GM19452 (cell line): Measurements from ENCODE around the gene DNER.
"Not testable (repeated sequence)": the region's sequence is repeated elsewhere in the genome, so short reads cannot be mapped to it uniquely, and the experiment has no call there.

Source experiments
- ATAC-seq: cut with Tn5 transposase; IDR thresholded peaks from one replicate; pipeline ENCODE4 v1.9.1; 2021; ENCODE audit not compliant: unreplicated experiment

The DNER gene

DNA sequence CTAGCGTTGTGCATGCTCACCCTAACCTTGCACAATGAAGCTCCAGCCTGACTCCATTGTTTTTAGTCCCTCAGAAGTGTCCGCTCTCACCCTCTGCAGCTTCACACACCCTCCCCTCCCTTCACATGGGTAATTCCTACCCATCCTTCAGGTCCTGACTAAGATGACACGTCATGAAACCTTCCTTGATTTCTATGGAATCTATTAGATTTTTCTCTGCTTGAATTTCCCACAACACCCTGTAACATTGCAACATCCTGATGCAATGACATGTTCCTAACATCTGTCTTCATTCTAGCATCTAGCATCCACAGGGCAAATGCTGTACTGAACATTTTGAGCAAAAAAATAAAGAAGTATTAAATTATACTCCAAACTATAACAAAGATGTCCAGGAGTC, 366.2 kb downstream of the DNER start:
- ATAC-seq = no peak

GRCh38 chr2:229346816-229347540, 367.4 kb downstream of the DNER start:
- no peak for ATAC-seq

DNA sequence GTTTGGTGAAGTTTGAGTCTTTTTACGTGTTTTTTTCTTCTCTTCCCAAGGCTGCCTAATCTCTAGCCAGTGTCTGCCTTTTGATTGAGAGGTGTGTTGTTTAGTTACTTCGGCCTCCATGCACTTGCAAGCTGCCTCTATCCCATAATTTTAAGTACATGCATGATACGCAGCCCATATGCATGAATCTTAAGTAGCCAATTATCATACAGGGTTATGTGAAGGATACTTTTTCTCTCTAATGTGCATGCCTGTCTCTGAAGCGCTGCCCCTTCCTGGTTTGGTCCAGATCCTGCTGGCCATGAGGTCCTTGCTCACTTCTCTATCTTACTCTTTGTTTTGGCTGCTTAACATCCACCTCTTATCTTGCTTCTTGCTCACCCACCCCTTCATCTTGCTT, 369.4 kb downstream of the DNER start:
- ATAC-seq = no peak

DNA sequence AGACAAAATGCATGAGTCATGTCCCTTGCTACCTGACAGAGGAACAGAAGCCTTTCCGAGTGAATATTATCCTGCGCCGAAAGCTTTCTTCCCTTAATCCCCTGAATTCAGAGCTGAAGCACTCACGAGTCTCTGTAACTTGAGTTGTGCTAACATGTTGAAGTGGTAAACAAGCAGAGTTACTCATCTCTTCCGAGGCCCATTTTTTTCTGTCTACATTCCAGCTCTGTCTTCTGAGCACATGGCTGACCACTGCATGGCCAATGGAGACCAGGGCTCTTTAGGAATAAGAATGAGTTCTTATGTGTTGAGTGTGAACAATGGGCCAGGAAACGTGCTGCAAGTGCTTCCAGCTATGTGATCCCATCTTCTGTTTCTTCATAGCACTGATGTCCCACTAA, 370.2 kb downstream of the DNER start:
- no peak for ATAC-seq

GRCh38 chr2:229343661-229344060, 370.7 kb downstream of the DNER start:
- no peak for ATAC-seq

DNA sequence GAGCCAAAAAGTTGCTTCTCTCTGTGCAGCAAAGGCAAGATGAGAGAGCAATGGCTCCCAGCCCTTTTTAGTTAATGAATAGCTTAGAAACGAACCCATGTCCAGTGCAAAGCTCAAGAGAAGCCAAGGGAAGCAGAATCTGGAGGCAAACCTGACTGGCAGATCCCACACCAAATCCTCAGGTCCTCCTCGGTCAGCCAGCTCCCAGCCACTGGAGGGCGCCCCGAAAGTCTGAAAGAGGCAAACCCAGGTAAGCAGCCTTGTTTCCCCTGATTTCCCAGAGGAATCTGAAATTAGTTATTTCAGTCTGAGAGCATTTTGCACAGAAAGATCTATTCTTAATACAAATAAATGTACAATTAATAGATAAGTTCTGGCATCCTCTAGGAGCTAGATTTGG, 372.0 kb downstream of the DNER start:
- no peak for ATAC-seq

DNA sequence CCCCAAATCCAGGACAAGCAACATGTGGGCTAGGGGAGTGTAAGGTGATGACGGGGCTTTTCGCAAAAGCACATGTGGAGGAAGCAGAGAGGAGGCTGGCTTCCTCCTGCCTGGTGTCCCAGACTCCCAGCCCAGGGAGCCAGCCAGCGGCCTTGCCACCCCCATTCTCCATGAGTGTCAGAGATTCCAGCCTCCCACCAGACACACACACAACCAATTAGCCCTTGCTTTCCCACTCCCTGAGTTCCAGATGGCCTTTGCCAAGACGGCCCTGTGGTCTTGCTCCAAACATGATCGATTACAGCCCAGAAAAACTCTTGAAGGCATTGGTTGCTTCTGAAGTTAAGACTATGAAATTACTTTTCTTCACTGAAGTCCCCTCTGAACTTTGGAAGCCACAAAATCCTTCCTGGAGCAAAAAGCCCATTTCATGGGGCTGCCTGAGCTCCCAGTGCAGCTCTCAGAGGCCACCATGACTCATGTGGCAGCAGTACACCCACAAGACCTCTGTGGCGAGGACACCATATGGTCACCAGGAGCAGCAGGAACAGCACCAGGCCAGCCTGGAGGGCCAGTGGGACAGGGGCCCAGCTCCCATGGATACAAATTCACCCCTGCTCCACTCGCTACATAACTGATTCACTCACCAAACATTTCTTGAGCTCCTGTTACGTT, 374.1 kb downstream of the DNER start:
- ATAC-seq = no peak

- ATAC-seq = no peak
Observed at GRCh38 chr2:229339618-229340017, 374.7 kb downstream of the DNER start.

DNA sequence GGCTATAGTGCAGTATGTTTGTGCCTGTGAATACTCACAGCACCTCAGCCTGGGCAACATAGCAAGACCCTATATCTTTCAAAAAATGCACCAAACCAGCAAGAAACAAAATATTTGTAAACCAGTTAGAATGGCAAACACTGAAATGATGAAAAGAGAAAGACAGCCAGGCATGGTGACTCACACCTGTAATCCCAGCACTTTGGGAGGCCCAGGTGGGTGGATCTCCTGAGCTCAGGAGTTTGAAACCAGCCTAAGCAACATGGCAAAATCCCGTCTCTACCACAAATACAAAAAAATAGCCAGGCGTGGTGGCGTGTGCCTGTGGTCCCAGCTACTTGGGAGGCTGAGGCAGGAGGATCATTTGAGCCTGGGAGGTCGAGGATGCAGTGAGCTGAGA, 375.2 kb downstream of the DNER start:
- not testable (repeated sequence) for ATAC-seq

DNA sequence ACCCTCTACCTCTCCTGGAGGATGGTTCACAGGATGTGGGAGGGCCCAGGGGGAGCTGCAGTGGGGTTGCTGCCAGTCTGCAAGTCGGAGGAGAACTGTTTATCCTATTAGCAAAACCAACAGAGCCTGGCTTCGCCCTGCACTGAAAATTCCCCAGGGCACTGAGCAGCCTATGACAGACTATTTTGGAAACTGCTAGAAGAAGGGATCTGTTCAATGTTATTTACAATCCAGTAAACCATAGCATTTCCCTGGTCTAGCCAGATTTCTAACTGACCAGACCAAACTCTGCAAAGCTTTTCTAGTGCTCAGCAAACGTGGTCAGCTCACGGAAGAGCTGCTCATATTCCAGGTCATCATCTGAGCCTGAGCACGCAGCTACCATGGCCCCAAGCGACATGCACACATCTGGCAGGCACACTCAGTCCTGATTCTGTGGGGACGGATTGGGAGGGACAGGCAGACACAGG, 378.4 kb downstream of the DNER start:
- ATAC-seq = no peak

DNA sequence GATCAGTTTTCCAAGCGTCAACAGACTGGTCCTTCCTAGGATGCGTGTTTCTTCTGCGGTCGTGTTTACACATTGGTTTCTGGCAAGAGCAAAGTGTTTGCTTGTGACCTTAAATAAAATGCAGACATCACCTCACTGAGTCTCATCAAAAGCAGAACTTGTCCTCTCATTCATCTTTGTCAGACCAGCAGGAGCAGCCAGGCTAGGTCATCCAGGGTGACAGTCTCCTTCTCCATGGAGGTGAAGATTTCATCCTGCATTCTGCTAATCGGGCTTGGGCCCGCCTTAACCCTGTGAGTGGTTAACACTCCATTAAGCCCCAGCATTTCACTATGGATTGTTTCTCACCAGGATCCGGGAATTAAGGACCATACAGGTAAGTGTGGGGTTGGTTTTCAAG, 379.0 kb downstream of the DNER start:
- no peak for ATAC-seq

DNA sequence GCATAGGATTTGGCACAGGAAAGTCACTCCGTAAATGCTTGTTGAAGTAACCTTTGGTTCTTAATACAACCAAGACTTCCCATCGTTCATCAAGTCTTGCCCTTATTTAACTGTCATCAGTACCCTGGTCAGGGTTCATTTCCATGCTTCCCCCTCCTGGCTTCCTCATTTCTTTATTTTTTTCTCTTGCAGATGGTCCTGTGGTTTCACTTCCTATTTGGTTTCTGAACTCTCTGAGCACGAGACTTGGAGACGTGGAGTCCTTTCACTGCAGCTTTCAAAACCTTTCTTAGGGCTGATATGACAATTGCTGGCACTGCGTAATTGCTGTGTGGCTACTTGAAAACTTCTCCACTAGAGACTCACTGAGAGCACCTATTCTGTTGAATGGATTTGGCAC, 383.4 kb downstream of the DNER start:
- no peak for ATAC-seq

GRCh38 chr2:229319558-229319957, 394.8 kb downstream of the DNER start:
- no peak for ATAC-seq

GRCh38 chr2:229314117-229314516, 400.2 kb downstream of the DNER start:
- no peak for ATAC-seq

- ATAC-seq = no peak
Observed at GRCh38 chr2:229313591-229313990, 400.8 kb downstream of the DNER start.
